ENCODE measurements around the gene MEGF10.

The MEGF10 gene

DNA sequence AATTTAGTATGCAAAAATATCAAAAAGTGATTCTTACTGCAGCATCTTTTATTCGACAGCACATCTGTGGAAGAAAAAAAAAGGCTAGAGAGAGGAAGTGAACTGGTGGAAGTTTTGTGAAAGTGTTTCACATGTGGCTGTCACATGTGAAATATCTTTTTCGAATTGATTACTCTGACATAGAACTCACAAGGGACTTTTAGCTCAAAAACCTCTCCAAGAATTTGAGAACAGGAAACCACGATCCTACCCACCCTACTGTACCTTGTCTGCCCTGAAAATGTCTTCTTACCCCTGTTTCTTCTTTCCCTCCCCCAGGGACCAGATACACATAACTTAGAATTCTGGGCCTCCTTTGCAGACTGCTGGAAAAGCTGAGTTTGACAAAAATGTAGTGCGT, 120.4 kb downstream of the MEGF10 start:
- TF ChIP-seq, protein P1, sequence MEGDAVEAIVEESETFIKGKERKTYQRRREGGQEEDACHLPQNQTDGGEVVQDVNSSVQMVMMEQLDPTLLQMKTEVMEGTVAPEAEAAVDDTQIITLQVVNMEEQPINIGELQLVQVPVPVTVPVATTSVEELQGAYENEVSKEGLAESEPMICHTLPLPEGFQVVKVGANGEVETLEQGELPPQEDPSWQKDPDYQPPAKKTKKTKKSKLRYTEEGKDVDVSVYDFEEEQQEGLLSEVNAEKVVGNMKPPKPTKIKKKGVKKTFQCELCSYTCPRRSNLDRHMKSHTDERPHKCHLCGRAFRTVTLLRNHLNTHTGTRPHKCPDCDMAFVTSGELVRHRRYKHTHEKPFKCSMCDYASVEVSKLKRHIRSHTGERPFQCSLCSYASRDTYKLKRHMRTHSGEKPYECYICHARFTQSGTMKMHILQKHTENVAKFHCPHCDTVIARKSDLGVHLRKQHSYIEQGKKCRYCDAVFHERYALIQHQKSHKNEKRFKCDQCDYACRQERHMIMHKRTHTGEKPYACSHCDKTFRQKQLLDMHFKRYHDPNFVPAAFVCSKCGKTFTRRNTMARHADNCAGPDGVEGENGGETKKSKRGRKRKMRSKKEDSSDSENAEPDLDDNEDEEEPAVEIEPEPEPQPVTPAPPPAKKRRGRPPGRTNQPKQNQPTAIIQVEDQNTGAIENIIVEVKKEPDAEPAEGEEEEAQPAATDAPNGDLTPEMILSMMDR (IDR thresholded peaks at IDR 0.05; ENCODE audit: extremely low read depth, missing control alignments): no peak
- peak; percentile 41 for DNase-seq (ENCODE audit: low spot score)

- no peak for DNase-seq (ENCODE audit: low spot score)
- TF ChIP-seq, protein P1 (IDR thresholded peaks at IDR 0.05; ENCODE audit: extremely low read depth, missing control alignments): no peak
These were observed 120.8 kb downstream of the MEGF10 start for GRCh38 chr5:127411381-127411780.

DNA sequence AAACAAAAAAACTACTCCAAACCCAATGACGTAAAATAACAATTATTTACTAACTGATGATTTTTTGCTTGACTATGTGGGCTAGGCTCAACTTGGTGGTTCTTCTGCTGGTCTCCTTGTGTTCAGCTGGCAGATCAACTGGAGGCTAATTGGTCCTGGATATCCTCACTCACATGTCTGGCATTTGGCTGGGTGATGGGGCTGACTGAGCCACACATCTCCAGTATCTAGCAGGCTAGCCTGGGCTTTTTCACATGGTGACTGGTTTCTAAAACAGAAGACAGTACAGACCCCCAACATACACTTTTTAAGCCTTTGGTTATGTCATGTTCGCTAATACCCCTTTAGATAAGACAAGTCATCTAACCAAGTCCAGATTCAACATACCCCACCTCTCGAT, 122.1 kb downstream of the MEGF10 start:
- DNase-seq (ENCODE audit: low spot score): no peak
- TF ChIP-seq, protein P1 (IDR thresholded peaks at IDR 0.05; ENCODE audit: extremely low read depth, missing control alignments): no peak

GRCh38 chr5:127415034-127415433, 124.4 kb downstream of the MEGF10 start:
- TF ChIP-seq, protein P1 (IDR thresholded peaks at IDR 0.05; ENCODE audit: extremely low read depth, missing control alignments): no peak
- no peak for DNase-seq (ENCODE audit: low spot score)

- TF ChIP-seq, protein P1 (IDR thresholded peaks at IDR 0.05; ENCODE audit: extremely low read depth, missing control alignments): no peak
- no peak for DNase-seq (ENCODE audit: low spot score)
These were observed 126.3 kb downstream of the MEGF10 start for GRCh38 chr5:127416906-127417305.

- TF ChIP-seq, protein P1 (IDR thresholded peaks at IDR 0.05; ENCODE audit: extremely low read depth, missing control alignments): no peak
These were observed 126.9 kb downstream of the MEGF10 start for GRCh38 chr5:127417528-127417927.

GRCh38 chr5:127418367-127418766, 127.8 kb downstream of the MEGF10 start:
- TF ChIP-seq, protein P1 (IDR thresholded peaks at IDR 0.05; ENCODE audit: extremely low read depth, missing control alignments): no peak

More at GRCh38 chr5:127417528-127417927, 126.9 kb downstream of the MEGF10 start:
- no peak for DNase-seq (ENCODE audit: low spot score)

More at GRCh38 chr5:127418367-127418766, 127.8 kb downstream of the MEGF10 start:
- DNase-seq (ENCODE audit: low spot score): no peak

Data from GM20000 (cell line).